Sigmoid colon (tissue), 7 donors: ENCODE data around the gene KRTAP4-3. TPM values are rescaled to one million over a fixed set of nuclear protein-coding genes. Genes with fewer than 3 reads are reported as not detected.
"Not testable (repeated sequence)": the region's sequence is repeated elsewhere in the genome, so short reads cannot be mapped to it uniquely, and the experiment has no call there.

Experiments
- DNase-seq: peaks from one replicate; pipeline ENCODE4 v3.0.0-alpha.2; 2019
- H3K27ac ChIP-seq, 4 donors: fragments of 200-600 bp; sonication (generic); one replicate each; pipeline ENCODE4 v1.5.1; 2016 to 2019; ENCODE audit warnings: mild to moderate bottlenecking in 1 of 4
- H3K27me3 ChIP-seq, 3 donors: fragments of 200-600 bp; sonication (generic); one replicate each; pipeline ENCODE4 v1.5.1; 2019; ENCODE audit warnings: mild to moderate bottlenecking in 1 of 3
- H3K36me3 ChIP-seq, 4 donors: fragments of 200-600 bp; sonication (generic); one replicate each; pipeline ENCODE4 v1.5.1; 2016 to 2019
- H3K4me1 ChIP-seq, 4 donors: fragments of 200-600 bp; sonication (generic); one replicate each; pipeline ENCODE4 v1.5.1; 2017 to 2019
- H3K4me3 ChIP-seq, 4 donors: fragments of 200-600 bp; sonication (generic); one replicate each; pipeline ENCODE4 v1.5.1; 2017 to 2019; ENCODE audit warnings: mild to moderate bottlenecking in 2 of 4, moderate library complexity in 1 of 4
- H3K9me3 ChIP-seq, 4 donors: fragments of 200-600 bp in 3 of 4; sonication (generic) in 3 of 4; one replicate each; pipeline versions ENCODE4 v1.5.1 to v1.6.1; 2013 to 2019
- CTCF ChIP-seq, 4 experiments: fragments of 450-650 bp in 3 of 4; fragments of 200-600 bp in 1 of 4; IDR thresholded peaks; one replicate each; pipeline ENCODE4 v1.5.1; 2016 to 2019; ENCODE audit warnings: antibody characterized with exemption in 4 of 4, mild to moderate bottlenecking in 3 of 4, moderate library complexity in 2 of 4
- EP300 ChIP-seq, 4 donors: sonication (generic); formaldehyde crosslinking; IDR thresholded peaks; one replicate each; pipeline ENCODE4 v1.6.1; 2017; ENCODE audit warnings: antibody characterized with exemption in 4 of 4
- POLR2A ChIP-seq, 2 donors: fragments of 450-650 bp; IDR thresholded peaks; one replicate each; pipeline ENCODE4 v1.6.1; 2016; ENCODE audit warnings: antibody characterized with exemption in 2 of 2, mild to moderate bottlenecking in 2 of 2, moderate library complexity in 2 of 2
- POLR2AphosphoS5 ChIP-seq, 4 donors: sonication (generic); formaldehyde crosslinking; IDR thresholded peaks; one replicate each; pipeline ENCODE4 v1.6.1; 2017; ENCODE audit warnings: antibody characterized with exemption in 4 of 4
- WGBS, 2 donors: extraction: QIAGEN DNeasy Blood & Tissue Kit; methylation state at CpG; one replicate each; pipeline ENCODE4 v1.1.7; 2013; 5-methylcytosine and 5-hydroxymethylcytosine counted together
- intact Hi-C: fragments of 100-400 bp; cut with DNase I; formaldehyde crosslinking; loops from one replicate; pipeline ENCODE4 v1.15.1; 2023
- polyA plus RNA-seq, 3 donors: library from polyadenylated mRNA; stranded (reverse); fragments of 200-250 nt; gene quantifications; one replicate each; pipeline ENCODE4 v1.2.3, GENCODE V29; 2013
- small RNA-seq, 3 donors: library from RNA; depleted of rRNA; stranded (forward); fragments of <200 nt; gene quantifications; one replicate each; pipeline ENCODE3, GENCODE V24; 2016
- total RNA-seq, 4 donors: library from RNA; depleted of rRNA; stranded (reverse); fragments of >200 nt; gene quantifications; one replicate each; pipeline ENCODE4 v1.1.0, GENCODE V29; 2016
- donor health status: healthy with polysubstance abuse.
- donor health status: Bipolar disorder and iron deficiency.
- donor health status: healthy.

Gene KRTAP4-3
- total and polyA plus RNA-seq, 7 donors, result not detected

GRCh38 chr17:41118721-41119120 lies 49.3 kb downstream of the KRTAP4-3 start:
- Histone ChIP-seq H3K36me3 (no peaks in the 10 kb centered on the region), H3K4me1 (no peaks in the 10 kb centered on the region), H3K9me3 (no peaks in the 10 kb centered on the region), H3K4me3 (no peak overlapping the region), H3K27me3 (peaks cover 0 to 8% (median 0%) of the 10 kb centered on the region in 3 donors), H3K27ac (no peak overlapping the region)
- intact Hi-C loops, result no loop called here
- no peak for DNase-seq
- 92 to 93% methylated on average over 4 of the region's 4 CpGs for WGBS, 2 donors
- TF ChIP-seq POLR2AphosphoS5 (IDR thresholded peaks at IDR 0.05), result no peak
- TF ChIP-seq EP300 (IDR thresholded peaks at IDR 0.05), result no peak
- TF ChIP-seq CTCF (IDR thresholded peaks at IDR 0.05), result no peak
- no peak for TF ChIP-seq POLR2A (IDR thresholded peaks at IDR 0.05)

- H3K4me1 ChIP-seq, H3K36me3 ChIP-seq, H3K27me3 ChIP-seq, DNase-seq, H3K27ac ChIP-seq, H3K9me3 ChIP-seq, intact Hi-C loops, H3K4me3 ChIP-seq: not testable (repeated sequence)
- 83 to 86% methylated on average over 10 of the region's 10 CpGs for WGBS, 2 donors
Observed at GRCh38 chr17:41117846-41118386, 50.1 kb downstream of the KRTAP4-3 start, which contains the start of gene KRTAP4-11. Gene KRTAP4-11 (minus strand): TSS chr17:41118373. CDS start chr17:41118315, 58 bp downstream.

Small RNA genes within 50 kb of the gene (small RNA-seq; reads per million reads assigned to genes)
- 0 reads per million in 3 donors for gene KRTAP4-17P

Other genes starting within 250 kb of the KRTAP4-3 start
Only the 30 nearest of the 40 such genes appear.
- not detected for gene KRTAP1-5, start 141.0 kb downstream of the KRTAP4-3 start, total RNA-seq
- not detected for gene KRTAP1-5, start 141.0 kb downstream of the KRTAP4-3 start, polyA plus RNA-seq
- not detected for gene KRTAP1-4, start 138.0 kb downstream of the KRTAP4-3 start, total RNA-seq
- not detected for gene KRTAP1-4, start 138.0 kb downstream of the KRTAP4-3 start, polyA plus RNA-seq
- not detected for gene KRTAP1-3, start 133.3 kb downstream of the KRTAP4-3 start, total RNA-seq
- gene KRTAP1-3, start 133.3 kb downstream of the KRTAP4-3 start, polyA plus RNA-seq, result not detected
- gene KRTAP1-1, start 126.8 kb downstream of the KRTAP4-3 start, total RNA-seq, result not detected
- gene KRTAP1-1, start 126.8 kb downstream of the KRTAP4-3 start, polyA plus RNA-seq, result not detected
- gene KRTAP2-1, start 120.9 kb downstream of the KRTAP4-3 start, total RNA-seq, result not detected
- gene KRTAP2-1, start 120.9 kb downstream of the KRTAP4-3 start, polyA plus RNA-seq, result not detected
- not detected for gene KRTAP2-2, start 113.0 kb downstream of the KRTAP4-3 start, total RNA-seq
- not detected for gene KRTAP2-2, start 113.0 kb downstream of the KRTAP4-3 start, polyA plus RNA-seq
- not detected for gene KRTAP2-3, start 108.1 kb downstream of the KRTAP4-3 start, total RNA-seq
- not detected for gene KRTAP2-3, start 108.1 kb downstream of the KRTAP4-3 start, polyA plus RNA-seq
- not detected for gene KRTAP2-4, start 102.3 kb downstream of the KRTAP4-3 start, total RNA-seq
- not detected for gene KRTAP2-4, start 102.3 kb downstream of the KRTAP4-3 start, polyA plus RNA-seq
- gene KRTAP4-7, start 84.1 kb downstream of the KRTAP4-3 start, total RNA-seq, result not detected
- gene KRTAP4-7, start 84.1 kb downstream of the KRTAP4-3 start, polyA plus RNA-seq, result not detected
- not detected for gene KRTAP4-8, start 70.1 kb downstream of the KRTAP4-3 start, total RNA-seq
- not detected for gene KRTAP4-8, start 70.1 kb downstream of the KRTAP4-3 start, polyA plus RNA-seq
- not detected for gene KRTAP4-16, start 66.0 kb downstream of the KRTAP4-3 start, total RNA-seq
- gene KRTAP4-16, start 66.0 kb downstream of the KRTAP4-3 start, polyA plus RNA-seq, result not detected
- gene KRTAP4-9, start 62.8 kb downstream of the KRTAP4-3 start, total RNA-seq, result not detected
- not detected for gene KRTAP4-9, start 62.8 kb downstream of the KRTAP4-3 start, polyA plus RNA-seq
- gene KRTAP4-11, start 49.8 kb downstream of the KRTAP4-3 start, total RNA-seq, result not detected
- not detected for gene KRTAP4-11, start 49.8 kb downstream of the KRTAP4-3 start, polyA plus RNA-seq
- gene KRTAP4-12, start 44.0 kb downstream of the KRTAP4-3 start, total RNA-seq, result not detected
- not detected for gene KRTAP4-12, start 44.0 kb downstream of the KRTAP4-3 start, polyA plus RNA-seq
- gene KRTAP4-6, start 27.7 kb downstream of the KRTAP4-3 start, total RNA-seq, result not detected
- gene KRTAP4-6, start 27.7 kb downstream of the KRTAP4-3 start, polyA plus RNA-seq, result not detected
- not detected for gene KRTAP4-5, start 18.4 kb downstream of the KRTAP4-3 start, total RNA-seq
- not detected for gene KRTAP4-5, start 18.4 kb downstream of the KRTAP4-3 start, polyA plus RNA-seq
- gene KRTAP4-4, start 7.5 kb downstream of the KRTAP4-3 start, total RNA-seq, result not detected
- gene KRTAP4-4, start 7.5 kb downstream of the KRTAP4-3 start, polyA plus RNA-seq, result not detected
- gene KRTAP4-2, start 10.0 kb upstream of the KRTAP4-3 start, total RNA-seq, result not detected
- not detected for gene KRTAP4-2, start 10.0 kb upstream of the KRTAP4-3 start, polyA plus RNA-seq
- not detected for gene KRTAP4-1, start 16.7 kb upstream of the KRTAP4-3 start, total RNA-seq
- gene KRTAP4-1, start 16.7 kb upstream of the KRTAP4-3 start, polyA plus RNA-seq, result 1 to 10 TPM in 1 of 3 donors, not detected in 2; 1.4 TPM
- not detected for gene KRTAP9-1, start 21.7 kb upstream of the KRTAP4-3 start, total RNA-seq
- not detected for gene KRTAP9-1, start 21.7 kb upstream of the KRTAP4-3 start, polyA plus RNA-seq
- gene KRTAP9-2, start 58.4 kb upstream of the KRTAP4-3 start, total RNA-seq, result not detected
- gene KRTAP9-2, start 58.4 kb upstream of the KRTAP4-3 start, polyA plus RNA-seq, result not detected
- not detected for gene KRTAP9-3, start 64.2 kb upstream of the KRTAP4-3 start, total RNA-seq
- not detected for gene KRTAP9-3, start 64.2 kb upstream of the KRTAP4-3 start, polyA plus RNA-seq
- gene KRTAP9-8, start 69.8 kb upstream of the KRTAP4-3 start, total RNA-seq, result not detected
- gene KRTAP9-8, start 69.8 kb upstream of the KRTAP4-3 start, polyA plus RNA-seq, result not detected
- not detected for gene KRTAP9-4, start 81.5 kb upstream of the KRTAP4-3 start, total RNA-seq
- gene KRTAP9-4, start 81.5 kb upstream of the KRTAP4-3 start, polyA plus RNA-seq, result not detected
- gene KRTAP9-9, start 87.2 kb upstream of the KRTAP4-3 start, total RNA-seq, result not detected
- not detected for gene KRTAP9-9, start 87.2 kb upstream of the KRTAP4-3 start, polyA plus RNA-seq
- not detected for gene KRTAP9-6, start 97.2 kb upstream of the KRTAP4-3 start, total RNA-seq
- not detected for gene KRTAP9-6, start 97.2 kb upstream of the KRTAP4-3 start, polyA plus RNA-seq
- not detected for gene KRTAP9-7, start 107.5 kb upstream of the KRTAP4-3 start, total RNA-seq
- gene KRTAP9-7, start 107.5 kb upstream of the KRTAP4-3 start, polyA plus RNA-seq, result not detected
- not detected for gene KRTAP29-1, start 134.6 kb upstream of the KRTAP4-3 start, total RNA-seq
- gene KRTAP29-1, start 134.6 kb upstream of the KRTAP4-3 start, polyA plus RNA-seq, result not detected
- gene KRTAP16-1, start 141.1 kb upstream of the KRTAP4-3 start, total RNA-seq, result not detected
- gene KRTAP16-1, start 141.1 kb upstream of the KRTAP4-3 start, polyA plus RNA-seq, result not detected
- not detected for gene KRTAP17-1, start 147.5 kb upstream of the KRTAP4-3 start, total RNA-seq
- gene KRTAP17-1, start 147.5 kb upstream of the KRTAP4-3 start, polyA plus RNA-seq, result not detected